GM18526 (cell line): ENCODE results near the gene TOGARAM2.

Source experiments
- POLR2A ChIP-seq: IDR thresholded peaks from 3 replicates; pipeline ENCODE4 v1.6.1; 2011; ENCODE audit not compliant: insufficient read length; ENCODE audit errors: extremely low read depth

TOGARAM2 gene

DNA sequence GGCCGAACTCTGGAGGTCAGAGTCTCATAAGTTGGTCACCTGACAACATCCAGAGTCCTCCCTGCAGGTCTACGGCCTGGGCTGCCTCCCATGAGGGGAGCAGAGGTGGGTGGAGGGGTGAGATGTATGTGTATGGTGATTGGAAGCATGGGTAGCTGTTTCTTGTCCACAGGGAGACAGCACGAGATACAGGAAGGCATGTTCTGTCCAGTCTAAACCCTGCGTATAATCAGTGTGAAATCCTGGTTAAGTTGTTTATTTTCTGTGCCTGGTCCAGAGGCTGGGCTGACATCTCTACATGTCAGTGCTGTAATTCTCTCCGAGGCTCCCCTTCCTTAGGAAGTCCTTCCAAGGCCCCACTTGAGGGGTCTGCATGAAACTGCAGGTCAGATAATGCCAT lies 8.9 kb downstream of the TOGARAM2 start:
- no peak for TF ChIP-seq POLR2A

- no peak for TF ChIP-seq POLR2A
These were observed 9.3 kb downstream of the TOGARAM2 start for GRCh38 chr2:28990445-28990844.

DNA sequence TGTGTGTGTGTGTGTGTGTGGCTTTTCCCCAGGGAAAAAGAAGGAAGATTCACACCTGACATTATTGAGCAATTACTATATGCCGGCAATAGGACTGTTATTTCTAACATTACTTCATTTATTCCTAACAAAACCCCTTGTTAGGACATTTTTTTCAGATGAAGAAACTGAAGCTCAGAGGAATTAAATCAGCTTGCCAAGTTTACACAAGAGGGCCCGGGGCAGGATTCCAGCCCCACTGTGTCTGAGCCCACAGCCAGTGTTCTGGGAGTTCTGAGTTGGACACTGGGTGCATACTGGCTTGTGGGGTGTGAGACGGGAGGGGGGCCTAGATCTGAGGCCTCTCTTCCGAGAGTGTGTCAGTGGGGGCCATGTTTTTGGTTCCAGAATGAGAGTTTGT lies 9.9 kb downstream of the TOGARAM2 start:
- TF ChIP-seq POLR2A = no peak

- TF ChIP-seq POLR2A = no peak
These were observed 10.4 kb downstream of the TOGARAM2 start for GRCh38 chr2:28991460-28991859.

- TF ChIP-seq POLR2A = no peak
These were observed 12.3 kb downstream of the TOGARAM2 start for GRCh38 chr2:28993206-28993960.

DNA sequence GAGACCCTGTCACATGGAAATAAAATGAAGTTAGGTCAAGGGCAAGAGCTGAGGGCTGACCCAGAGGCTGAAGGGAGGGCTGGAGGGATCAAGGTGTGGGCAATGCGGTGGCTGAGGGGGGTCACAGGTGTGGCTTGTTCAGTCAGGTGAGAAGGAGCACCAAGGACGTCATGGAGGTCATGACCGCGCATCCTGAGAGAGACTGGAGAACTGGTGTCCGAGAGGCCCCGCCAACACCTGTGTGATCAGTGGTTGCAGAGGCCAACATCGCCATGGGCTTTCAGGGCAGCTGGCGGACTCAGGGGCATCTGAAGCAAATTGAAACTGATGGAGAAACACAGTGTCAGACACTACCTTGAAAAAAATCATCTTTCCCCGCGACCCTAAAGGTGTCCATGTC lies 13.0 kb downstream of the TOGARAM2 start:
- no peak for TF ChIP-seq POLR2A

GRCh38 chr2:28994679-28995078 lies 13.6 kb downstream of the TOGARAM2 start:
- no peak for TF ChIP-seq POLR2A

- TF ChIP-seq POLR2A = no peak
These were observed 15.0 kb downstream of the TOGARAM2 start for GRCh38 chr2:28995765-28996750.

DNA sequence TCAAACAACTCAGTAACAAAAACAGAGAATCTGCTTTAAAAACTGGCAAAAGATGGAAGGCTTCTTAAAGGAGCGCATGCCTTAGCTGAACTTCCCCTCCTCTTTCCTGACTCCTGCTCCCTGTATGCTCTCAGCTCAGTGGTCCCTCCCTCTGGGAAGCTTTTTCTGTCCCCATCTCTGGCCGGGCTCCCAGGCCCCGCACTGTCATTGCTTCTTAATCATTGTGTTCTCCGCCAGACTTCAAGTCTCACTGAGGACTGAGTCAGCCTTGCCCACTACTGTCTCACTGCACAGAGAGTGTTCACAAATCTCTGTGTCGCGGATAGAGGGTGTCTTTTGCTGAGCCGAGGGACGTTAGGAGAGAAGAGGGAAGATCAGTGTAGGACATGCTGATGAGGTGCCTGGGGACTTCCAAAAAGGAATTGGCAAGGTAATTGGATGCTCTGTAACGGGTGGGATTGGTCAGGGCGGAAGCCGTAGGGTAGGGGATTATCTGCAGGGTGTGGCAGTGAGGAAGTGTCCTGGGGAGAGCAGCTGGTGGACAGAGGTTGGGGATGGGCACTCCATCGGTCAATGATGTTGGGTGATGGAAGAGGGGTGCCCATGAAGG lies 16.2 kb downstream of the TOGARAM2 start:
- TF ChIP-seq POLR2A = no peak

DNA sequence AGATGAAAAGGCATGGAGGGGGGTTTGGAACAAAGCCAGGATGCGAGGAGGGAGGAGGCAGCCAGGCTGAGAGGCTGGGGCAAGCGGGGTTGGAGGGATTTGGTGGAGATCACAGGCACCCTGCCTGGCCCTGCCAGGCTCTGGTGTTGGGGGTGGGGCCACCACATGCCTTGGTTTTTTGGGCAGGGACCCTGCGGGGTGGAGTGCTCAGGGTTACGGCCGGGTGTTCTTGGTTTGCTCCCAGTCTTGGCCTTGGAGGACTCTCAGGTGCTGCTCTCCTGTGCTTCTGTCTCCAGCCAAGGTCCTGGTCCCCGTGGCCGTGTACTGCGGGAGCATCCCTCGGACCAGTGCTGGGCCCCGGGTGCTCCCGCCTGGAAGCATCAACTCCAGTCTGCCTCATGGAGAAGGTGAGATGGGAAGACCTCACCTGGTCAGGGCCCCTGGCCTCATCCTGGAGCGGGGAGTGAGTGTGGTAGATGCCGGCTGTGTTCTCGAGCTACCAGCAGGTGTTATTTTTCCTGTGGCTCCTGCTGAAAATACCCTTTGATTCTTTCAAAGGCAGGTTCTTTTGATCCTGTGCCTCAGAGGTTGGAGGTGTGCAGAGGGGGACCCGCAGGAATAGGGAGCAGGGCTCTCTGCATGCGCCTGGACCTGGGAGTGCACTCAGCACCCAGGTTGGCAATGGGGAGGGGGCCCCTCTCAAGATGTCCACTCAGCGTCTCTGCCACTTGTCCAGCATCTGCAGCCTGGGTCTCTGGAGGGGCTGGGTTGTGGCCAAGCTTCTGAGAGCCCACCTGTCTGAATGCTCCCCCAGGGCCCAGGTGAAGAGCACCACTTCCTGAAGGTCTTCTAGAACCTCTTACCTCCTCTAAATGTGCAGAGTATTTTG lies 17.0 kb downstream of the TOGARAM2 start:
- TF ChIP-seq POLR2A = no peak

DNA sequence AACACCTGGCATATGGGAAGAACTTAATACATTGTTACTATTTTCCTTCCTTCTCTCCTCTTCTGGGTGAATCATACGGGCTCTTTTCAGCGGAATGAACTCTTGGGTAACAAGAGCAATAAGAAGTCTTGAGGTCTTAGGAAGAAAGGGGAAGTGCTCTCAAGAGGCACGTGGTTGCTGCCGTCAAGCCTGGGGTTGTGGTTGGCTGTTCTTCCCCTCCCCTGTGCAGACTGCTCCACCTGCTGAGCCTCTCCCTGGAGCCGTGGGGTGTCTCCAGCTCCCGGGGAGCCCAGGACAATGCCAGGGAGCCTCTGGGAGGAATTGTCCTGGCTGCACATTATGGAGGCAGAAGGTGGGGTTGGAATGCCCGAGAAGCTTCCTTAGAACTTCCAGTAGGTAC lies 19.4 kb downstream of the TOGARAM2 start:
- no peak for TF ChIP-seq POLR2A

DNA sequence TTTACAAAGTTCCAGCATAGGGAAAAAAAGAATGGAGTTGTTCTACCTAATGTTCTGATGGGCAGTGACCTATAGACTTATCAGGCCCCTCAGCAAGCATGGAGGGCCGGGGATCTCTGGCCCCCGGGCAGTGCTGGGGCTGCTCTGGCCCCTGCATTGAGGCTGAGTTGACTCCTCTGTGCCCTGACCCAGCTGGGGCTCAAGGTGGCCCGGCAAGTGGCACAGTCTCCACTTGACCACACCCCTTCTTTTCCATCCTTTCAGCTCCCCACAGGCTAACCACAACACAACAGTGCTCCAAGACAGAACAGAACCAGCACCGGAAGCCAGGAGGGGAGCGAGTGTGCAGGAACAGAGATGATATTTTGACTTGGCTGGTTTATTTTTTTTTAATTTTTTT lies 19.9 kb downstream of the TOGARAM2 start:
- no peak for TF ChIP-seq POLR2A

DNA sequence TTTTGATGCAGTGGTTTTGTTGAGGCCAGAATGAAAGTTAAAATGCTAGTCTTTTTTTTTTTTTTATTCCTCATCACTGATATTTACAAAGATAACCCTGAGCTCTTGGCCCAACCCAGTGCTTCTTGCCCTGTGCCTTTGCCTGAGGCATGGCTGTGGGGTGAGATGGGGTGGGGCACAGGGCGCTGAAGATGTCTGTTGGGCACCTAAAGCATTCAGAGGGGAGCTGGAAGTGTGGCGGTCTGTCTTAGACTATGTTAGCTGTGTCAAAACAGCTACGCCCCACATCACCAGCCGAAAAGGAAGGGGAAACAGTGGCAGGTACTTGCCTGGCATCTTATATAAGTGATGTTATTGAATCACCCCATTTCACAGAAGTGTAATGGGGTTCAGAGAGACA lies 20.7 kb downstream of the TOGARAM2 start:
- TF ChIP-seq POLR2A = no peak

- no peak for TF ChIP-seq POLR2A
These were observed 23.7 kb downstream of the TOGARAM2 start for GRCh38 chr2:29004755-29005154.

- TF ChIP-seq POLR2A = no peak
These were observed 24.2 kb downstream of the TOGARAM2 start for GRCh38 chr2:29005331-29005730.
